GM12878 (cell line): ENCODE measurements around the gene ARHGAP30. TPM values are rescaled to one million over a fixed set of nuclear protein-coding genes. Genes with fewer than 3 reads are reported as not detected.

ENCODE experiments used
- ASH2L ChIP-seq: fragments of 300-600, 200-600 bp; sonication (generic); IDR thresholded peaks from 2 replicates; pipeline ENCODE4 v1.6.1; 2017; ENCODE audit warnings: low read depth, mild to moderate bottlenecking, borderline replicate concordance
- BACH1 ChIP-seq: fragments of 450-650 bp; IDR thresholded peaks from 2 replicates; pipeline ENCODE4 v1.6.1; 2017; ENCODE audit warnings: mild to moderate bottlenecking, borderline replicate concordance
- E2F8 ChIP-seq: fragments of 450-650 bp; IDR thresholded peaks from 2 replicates; pipeline ENCODE4 v1.6.1; 2018; ENCODE audit warnings: mild to moderate bottlenecking, low read depth, moderate library complexity; ENCODE audit not compliant: partially characterized antibody
- HDAC2 ChIP-seq: fragments of 200-600 bp; sonication (generic); IDR thresholded peaks from 2 replicates; pipeline ENCODE4 v1.6.1; 2017
- IKZF2 ChIP-seq, 2 experiments: fragments of 450-650 bp; IDR thresholded peaks; 2 replicates each; pipeline ENCODE4 v1.6.1; 2017; ENCODE audit warnings: mild to moderate bottlenecking in 2 of 2, moderate library complexity in 2 of 2
- IRF3 ChIP-seq: fragments of 450-650 bp; IDR thresholded peaks from 2 replicates; pipeline ENCODE4 v1.6.1; 2014; ENCODE audit warnings: mild to moderate bottlenecking
- KLF5 ChIP-seq: fragments of 450-650 bp; IDR thresholded peaks from 2 replicates; pipeline ENCODE4 v1.6.1; 2014; ENCODE audit warnings: mild to moderate bottlenecking; ENCODE audit not compliant: partially characterized antibody
- PRDM15 ChIP-seq: fragments of 450-650 bp; formaldehyde crosslinking; IDR thresholded peaks from 2 replicates; pipeline ENCODE4 v1.4.0; 2020; ENCODE audit warnings: mild to moderate bottlenecking, moderate library complexity
- SIX5 ChIP-seq: IDR thresholded peaks from 2 replicates; pipeline ENCODE4 v1.6.1; 2011; ENCODE audit warnings: mild to moderate bottlenecking, low read depth, low read length, moderate library complexity; ENCODE audit not compliant: severe bottlenecking
- SP1 ChIP-seq: IDR thresholded peaks from one replicate; pipeline ENCODE4 v1.6.1; 2011; ENCODE audit warnings: low read depth, low read length
- SPI1 ChIP-seq: IDR thresholded peaks from 2 replicates; pipeline ENCODE4 v1.6.1; 2011; ENCODE audit warnings: low read depth, mild to moderate bottlenecking, low read length, moderate library complexity, borderline replicate concordance; ENCODE audit not compliant: insufficient read depth
- SREBF1 ChIP-seq: IDR thresholded peaks from 2 replicates; pipeline ENCODE4 v1.6.1; 2012; ENCODE audit warnings: mild to moderate bottlenecking, low read length
- SRF ChIP-seq, 2 experiments: IDR thresholded peaks; 2 replicates each; pipeline ENCODE4 v1.6.1; 2011; ENCODE audit warnings: low read depth in 2 of 2, low read length in 2 of 2, mild to moderate bottlenecking in 1 of 2, moderate library complexity in 1 of 2
- TCF3 ChIP-seq: IDR thresholded peaks from 2 replicates; pipeline ENCODE4 v1.6.1; 2012; ENCODE audit warnings: low read depth, mild to moderate bottlenecking, low read length, borderline replicate concordance; ENCODE audit not compliant: insufficient read depth
- ZNF274 ChIP-seq: IDR thresholded peaks from one replicate; pipeline ENCODE4 v1.8.0; 2011; ENCODE audit not compliant: insufficient read length, insufficient read depth
- polyA plus RNA-seq, 11 experiments: library from polyadenylated mRNA; depleted of rRNA in 4 of 11; unstranded in 6 of 11; stranded (reverse) in 5 of 11; fragments of >200 nt; fragmentation: Nextera tagmentation in 4 of 11; fragmentation: Illumina TruSeq in 1 of 11; extraction: Ambion mirVana in 4 of 11; extraction: Trizol in 1 of 11; gene quantifications; 1 replicate in 1 of 11; 2 replicates in 10 of 11; pipeline versions ENCODE4 v1.2.1 to v1.2.3, GENCODE V29; 2011 to 2016; ENCODE audit warnings: inconsistent platforms in 2 of 11, missing spikeins in 2 of 11, low read depth in 1 of 11
- total RNA-seq, 4 experiments: library from RNA; depleted of rRNA in 3 of 4; stranded (reverse); fragments of >200 nt in 3 of 4; fragmentation: Illumina TruSeq in 1 of 4; extraction: Trizol in 1 of 4; gene quantifications; 2 replicates each; pipeline versions ENCODE4 v1.2.1 to v1.2.3, GENCODE V29; 2013 to 2021

The ARHGAP30 gene
- total and polyA plus RNA-seq, 10 of the 15 experiments (the other 5 are each of a cell fraction or from before 2014, with no cell fraction given): 12.9 to 143 (median 76.3) TPM

- TF ChIP-seq E2F8 (no peak), SPI1 (no peak), BACH1 (no peak; the same call in 1 of the 2 replicates), ASH2L (no peak), KLF5 (no peak), TCF3 (0 out of 2 replicates have a peak, but pooled peaks have one; percentile 11), IKZF2 (IDR thresholded peaks at IDR 0.05) (peak in 1 of 2 experiments; percentile 27; a peak in 3 of 4 replicates), ZNF274 (no peak), PRDM15 (CRISPR knock-in tag) (no peak), SIX5 (no peak), SREBF1 (no peak), SP1 (no peak), HDAC2 (no peak), IRF3 (no peak), SRF (IDR thresholded peaks at IDR 0.05; ENCODE audit: low read depth in 2 of 2, low read length in 2 of 2) (no peak)
These were observed 49.1 kb downstream of the ARHGAP30 start, which contains the start of gene F11R (continued) for GRCh38 chr1:161020509-161021164.
